D341Med (cell line): Measurements from ENCODE around the gene RAB12.
"Not testable (repeated sequence)": the region's sequence is repeated elsewhere in the genome, so short reads cannot be mapped to it uniquely, and the experiment has no call there.

ENCODE experiments used
- DNase-seq: peaks from one replicate; pipeline ENCODE4 v3.0.0; 2012; ENCODE audit warnings: low spot score

Gene RAB12

DNA sequence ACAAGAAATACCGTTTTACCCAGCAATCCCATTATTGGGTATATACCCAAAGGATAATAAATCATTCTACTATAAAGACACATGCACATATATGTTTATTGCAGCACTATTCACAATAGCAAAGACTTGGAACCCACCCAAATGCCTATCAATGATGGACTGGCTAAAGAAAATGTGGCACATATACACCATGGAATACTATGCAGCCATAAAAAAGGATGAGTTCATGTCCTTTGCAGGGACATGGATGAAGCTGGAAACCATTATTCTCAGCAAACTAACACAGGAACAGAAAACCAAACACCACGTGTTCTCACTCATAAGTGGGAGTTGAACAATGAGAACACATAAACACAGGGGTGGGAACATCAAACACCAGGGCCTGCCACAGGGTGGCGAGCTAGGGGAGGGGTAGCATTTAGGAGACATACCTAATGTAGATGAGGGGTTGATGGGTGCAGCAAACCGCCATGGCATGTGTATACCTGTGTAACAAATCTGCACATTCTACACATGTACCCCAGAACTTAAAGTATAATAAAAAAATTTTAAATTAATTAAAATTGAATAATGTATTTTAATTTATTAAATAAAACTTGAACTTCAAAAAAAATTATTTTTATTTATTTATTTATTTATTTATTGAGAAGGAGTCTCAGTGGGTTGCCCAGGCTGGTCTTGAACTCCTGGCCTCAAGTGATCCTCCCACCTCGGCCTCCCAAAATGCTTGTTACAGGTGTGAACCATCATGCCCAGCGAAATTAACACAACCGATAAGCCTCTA, 42.4 kb downstream of the RAB12 start:
- not testable (repeated sequence) for DNase-seq

DNA sequence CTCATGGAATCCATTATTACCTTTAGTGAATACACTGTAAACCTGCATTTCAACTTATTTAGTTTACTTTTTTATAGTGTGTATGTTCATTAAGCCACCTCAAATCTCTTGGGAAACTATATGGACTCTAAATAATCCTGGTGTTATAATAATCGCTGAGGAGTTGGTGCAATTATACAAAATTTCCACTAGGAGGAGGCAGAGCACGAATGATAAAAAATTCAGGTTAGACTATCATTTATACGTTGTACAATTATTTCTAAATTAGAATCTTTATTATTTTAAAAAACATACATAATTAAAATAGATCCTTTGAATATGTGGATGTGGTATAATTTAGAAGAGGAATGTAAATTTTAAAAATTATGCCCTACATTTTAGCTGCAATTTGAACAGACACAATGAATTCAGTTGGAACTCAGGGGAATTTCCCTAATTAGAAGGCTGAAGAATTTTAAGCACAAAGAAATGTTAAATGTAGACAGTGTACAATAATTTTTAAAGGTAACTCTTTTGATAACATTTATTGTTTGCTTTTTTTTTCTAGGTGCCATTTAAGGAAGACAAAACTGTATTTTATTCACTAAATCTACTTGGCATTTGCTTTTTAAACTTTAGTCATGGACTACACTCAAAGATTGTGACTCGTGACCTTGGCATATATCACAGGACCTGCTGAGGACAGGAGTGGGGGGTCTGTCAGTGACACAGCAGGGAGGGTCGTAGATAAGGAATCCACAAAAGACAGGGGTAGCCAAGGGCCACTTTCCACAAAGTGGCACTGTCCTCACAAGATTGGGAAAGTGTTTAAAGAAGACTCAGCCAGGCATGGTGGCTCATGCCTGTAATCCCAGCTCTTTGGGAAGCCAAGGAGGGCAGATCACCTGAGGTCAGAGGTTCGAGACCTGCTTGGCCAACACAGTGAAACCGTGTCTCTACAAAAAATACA, 45.5 kb downstream of the RAB12 start:
- DNase-seq = no peak

DNA sequence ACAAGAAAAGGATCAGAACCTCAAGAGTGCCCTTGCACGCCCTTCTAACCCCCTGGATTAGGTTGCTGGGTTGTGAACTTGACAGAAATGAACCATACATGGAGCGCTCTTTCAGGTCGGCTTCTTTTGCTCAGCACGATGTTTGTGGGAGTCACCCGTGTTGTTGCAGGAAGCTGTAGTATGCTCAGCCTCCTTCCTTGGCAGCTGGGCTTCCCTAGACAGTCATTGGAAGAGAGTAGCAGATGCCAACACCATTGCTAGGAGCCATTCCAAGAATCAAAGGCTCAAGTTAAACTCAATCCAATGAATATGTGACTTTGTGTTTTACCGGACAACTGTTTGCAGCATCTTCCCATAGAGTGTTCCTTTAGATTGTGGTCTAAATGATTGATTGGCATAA, 47.0 kb downstream of the RAB12 start:
- no peak for DNase-seq

DNA sequence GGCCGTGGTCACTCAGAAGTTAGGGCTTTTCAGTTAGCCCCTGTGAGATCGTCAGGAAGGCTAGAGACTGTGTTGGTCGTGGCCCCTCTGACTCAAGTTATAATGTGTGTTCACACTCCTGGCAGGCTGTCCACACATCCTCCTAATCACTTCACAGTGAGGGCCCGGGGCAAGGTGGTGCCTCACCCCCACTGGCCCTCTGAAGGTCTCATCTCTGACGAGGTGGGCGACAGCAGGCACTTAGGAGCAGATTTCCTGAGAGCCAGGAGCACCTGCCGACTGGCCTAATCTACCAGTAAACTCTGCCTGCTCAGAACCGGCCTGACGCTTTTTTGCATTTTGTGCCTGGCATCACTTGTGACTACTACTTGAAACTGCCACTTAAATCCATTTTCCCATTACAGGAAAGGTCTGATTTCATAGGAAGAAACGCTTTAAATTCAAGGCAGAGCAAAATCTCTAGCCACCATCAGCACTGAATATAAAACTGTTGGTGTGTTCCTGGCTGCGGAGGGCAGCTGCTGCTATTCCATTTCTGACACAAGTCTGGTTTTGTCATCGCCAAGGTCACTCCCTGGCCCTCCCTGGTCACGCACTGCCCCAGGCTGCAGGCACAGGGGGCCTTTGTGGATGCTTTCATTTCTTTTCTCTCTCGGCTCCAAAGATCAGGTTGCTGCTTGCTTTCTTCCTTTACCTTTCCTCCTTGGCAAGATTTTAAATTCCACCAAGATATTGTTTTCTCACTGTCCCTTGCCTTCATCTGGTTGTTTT, 48.0 kb downstream of the RAB12 start:
- DNase-seq = no peak

DNA sequence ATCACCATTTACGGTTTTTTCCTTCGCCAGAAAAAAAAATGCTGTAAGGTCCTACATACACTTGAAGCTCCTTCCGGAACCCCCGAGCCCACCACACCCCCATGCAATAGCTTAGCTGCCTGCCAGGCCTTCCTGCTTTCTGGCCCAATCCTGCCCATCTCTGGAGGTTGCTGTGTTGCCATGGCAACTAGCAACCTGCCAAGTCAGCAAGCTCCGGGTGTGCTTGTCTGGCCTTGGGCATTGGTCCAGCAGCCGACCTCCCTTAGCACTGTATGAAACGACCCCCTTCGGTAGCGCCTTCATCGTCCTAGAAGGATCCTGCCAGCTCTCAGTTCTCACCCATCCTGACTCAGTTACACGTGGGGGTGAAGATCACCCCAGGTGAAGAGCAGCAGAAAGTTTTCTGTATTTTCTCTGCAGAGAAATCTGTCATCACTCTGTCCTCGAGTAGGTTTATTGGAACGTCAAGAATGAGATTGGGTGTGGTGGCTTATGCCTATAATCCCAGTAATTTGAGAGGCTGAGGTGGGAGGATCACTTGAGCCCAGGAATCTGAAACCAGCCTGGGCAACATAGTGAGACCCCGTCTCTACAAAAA, 48.7 kb downstream of the RAB12 start:
- no peak for DNase-seq

DNA sequence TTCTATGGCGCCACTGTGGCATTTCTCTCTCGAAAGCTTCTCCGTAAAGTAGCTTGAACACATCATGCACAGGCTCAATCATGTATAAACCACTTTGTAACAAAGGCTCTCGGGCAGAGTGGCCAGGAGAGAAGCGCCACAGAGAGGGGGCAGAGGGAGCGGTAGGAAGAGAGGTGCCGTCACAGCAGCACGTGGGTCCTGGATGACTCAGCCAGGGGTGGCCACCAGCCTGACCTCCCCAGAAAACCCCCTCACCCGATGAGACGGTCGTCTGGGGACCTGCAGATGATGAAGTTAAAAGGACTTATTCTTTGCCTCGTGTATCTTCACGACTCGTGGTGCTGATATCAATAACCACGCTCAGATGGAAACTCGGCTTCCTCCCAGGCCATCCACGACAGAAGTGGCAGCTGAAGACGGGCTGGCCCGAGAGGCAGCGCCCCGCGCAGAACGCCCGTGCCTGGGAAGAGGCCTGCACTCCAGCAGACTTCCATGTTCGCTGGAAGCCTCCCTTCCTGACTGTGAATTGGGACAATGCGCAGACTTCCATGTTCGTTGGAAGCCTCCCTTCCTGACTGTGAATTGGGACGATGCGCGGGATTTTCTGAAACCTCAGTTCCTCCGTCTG, 49.7 kb downstream of the RAB12 start:
- no peak for DNase-seq

DNA sequence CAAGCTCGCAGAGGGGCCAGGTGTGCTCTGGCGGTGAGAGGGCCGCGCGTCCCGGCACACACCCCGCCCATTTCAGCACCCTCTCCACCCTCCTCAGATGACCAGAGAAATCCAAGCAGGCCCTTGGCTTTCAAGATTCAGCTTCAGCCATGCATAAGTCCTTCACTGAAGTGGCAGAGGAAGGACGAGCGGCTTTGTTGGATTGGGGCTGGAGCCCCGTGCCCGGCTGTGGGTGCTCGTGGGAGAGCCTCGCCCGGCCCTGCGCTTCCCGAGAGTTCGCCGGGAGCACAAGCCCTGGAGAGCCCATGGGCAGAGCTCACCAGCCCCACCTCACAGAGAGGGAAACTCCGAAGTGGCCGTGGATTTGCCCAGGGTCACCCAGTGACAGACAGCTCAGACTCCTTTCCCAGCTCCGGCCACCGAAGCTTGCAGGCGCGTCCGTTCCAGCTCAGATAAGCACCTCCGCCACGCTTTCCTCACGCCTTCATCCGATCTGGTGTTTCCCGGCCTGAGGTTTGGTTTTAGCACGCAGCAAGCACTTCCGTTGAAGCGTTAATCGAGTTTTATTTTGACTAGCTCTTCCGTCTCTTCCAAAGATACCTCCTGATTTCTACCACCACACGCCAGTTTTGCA, 50.5 kb downstream of the RAB12 start:
- DNase-seq = no peak

DNA sequence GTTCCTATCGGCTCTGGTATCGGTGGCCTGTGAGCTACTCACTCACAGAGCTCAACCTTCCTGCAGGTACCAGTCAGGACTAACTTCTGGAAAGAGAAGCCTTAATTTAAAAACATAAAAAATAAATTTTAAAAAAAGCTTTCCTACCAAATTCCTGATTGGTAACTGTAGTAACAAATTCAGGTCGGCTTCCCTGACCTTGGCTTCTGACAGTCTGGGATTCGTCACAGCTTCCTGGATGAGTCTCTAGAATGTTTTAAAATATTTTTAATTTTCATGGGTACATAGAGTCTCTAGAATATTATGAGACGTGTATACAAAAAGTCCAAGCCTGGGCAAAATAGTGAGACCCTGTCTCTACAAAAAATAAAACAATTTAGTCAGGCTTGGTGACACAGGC, 51.1 kb downstream of the RAB12 start:
- no peak for DNase-seq

DNA sequence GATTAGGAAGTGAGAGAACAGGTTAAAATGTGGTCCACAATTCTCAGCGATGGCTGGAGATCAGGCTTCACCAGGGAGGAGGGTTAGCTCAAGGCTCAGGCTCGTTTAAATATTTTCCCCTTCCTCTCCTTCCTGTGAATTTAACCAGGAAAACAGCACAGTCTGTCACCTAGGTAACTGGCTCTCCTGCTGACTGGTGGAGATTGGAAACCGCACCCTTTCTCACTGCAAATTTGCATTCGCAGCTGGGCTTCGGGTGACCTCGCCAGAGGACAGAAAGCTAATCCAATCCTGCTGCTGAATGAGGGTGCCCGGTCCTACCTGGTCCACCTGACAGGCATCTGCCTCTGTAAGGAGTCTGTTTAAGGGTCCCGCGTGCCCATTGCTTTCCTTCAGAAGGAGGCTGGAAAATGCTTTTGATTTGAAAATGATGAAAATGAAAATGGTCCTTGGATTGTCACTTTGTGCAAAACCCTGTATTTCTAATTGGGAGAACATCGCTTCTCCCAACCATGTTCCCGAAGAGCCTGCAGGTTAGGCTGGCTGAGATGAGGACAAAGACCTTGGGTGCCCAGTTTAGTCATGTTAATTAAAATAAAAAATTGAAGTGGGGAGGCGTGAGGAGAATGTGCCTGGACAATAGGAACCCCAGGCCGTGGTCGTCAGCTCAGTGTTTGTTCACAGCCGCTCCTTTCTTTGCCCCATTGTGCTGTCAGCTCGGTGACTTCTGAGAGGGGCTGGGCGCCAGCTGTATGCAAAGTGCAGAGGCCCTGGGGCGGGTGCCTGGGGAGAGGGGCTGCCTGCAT, 52.7 kb downstream of the RAB12 start:
- DNase-seq = no peak

DNA sequence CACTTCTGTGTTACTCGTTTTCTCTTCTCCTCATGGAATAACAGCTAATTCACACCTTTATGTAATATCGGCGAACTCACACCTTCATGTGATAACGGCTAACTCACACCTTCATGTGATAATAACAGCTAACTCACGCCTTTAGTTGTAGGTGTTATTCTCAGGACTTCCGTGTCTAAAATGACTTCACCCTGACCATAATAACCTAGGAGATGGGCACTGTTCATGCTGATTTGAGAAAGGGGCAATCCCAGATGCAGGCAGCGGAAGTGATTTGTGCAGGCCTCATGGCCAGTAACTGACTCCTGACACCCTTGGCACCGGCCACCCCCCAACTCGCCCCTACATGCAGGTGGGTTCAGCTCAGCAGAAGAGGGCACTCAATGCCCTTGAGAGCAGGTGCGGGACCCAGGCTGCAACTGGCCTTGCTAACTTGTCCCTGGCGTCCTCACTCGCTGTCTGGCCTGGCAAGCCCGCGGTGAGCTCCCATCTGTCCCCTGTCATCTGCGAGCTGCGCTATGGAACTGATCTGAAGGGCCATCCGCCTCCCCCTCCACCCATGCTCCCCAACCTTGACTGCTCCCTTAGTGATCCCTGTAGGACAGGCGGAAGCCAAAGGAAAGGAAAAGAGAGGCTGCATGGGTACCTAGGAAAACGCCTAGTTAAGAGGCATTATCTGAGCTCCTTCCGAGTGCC, 53.5 kb downstream of the RAB12 start:
- DNase-seq = no peak

DNA sequence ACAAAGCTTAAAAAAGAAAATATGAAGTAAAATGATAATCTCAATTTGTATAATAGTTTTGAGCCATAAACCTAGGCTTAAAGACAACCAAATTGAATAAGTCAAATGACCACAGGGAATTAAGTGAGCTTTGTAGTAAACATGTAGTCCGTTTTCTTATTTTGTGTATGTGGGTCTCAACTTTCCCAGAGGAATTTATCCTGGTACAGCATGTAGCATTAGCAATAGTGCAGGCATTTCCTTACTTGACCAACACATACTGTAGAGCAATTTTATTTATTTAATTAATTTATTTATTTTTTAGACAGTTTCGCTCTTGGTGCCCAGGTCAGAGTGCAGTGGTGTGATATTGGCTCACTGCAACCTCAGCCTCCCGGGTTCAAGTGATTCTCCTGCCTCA, 58.6 kb downstream of the RAB12 start:
- no peak for DNase-seq

DNA sequence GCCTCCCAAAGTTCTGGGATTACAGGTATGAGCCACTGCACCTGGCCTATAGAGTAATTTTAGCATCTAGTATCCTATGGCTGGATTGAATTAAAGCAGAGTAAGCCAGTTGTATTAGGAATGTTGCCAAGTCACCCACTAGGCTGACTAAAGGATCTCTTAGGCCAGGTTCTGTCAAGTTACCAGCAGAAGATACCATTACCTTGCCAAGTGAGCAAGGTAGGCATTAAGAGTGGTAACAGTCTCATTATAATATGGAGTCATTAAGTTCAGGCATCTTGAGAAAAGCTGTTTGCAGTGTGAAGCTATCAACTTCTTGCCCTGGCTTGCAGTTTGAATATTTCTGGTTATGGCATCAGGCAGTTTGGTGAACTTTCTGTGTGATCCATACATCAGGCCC, 59.1 kb downstream of the RAB12 start:
- DNase-seq = no peak

DNA sequence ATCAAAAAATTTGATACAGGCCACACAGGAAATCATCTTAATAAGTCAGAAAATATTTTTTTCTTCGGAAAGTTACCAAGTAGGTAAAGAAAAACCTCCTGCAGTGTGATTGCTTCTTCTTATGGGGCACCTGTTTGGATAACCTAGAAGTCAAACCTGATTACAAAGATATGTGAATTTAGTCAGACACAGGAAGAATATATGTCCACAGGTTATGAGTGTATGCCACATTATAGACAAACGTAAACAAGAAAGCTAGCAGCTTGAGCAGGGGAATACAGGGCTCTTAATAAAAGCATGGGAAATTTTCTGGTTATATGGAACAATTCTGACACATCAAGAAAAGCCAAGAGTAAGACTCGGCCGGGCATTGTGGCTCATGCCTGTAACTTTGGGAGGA, 60.3 kb downstream of the RAB12 start:
- no peak for DNase-seq

DNA sequence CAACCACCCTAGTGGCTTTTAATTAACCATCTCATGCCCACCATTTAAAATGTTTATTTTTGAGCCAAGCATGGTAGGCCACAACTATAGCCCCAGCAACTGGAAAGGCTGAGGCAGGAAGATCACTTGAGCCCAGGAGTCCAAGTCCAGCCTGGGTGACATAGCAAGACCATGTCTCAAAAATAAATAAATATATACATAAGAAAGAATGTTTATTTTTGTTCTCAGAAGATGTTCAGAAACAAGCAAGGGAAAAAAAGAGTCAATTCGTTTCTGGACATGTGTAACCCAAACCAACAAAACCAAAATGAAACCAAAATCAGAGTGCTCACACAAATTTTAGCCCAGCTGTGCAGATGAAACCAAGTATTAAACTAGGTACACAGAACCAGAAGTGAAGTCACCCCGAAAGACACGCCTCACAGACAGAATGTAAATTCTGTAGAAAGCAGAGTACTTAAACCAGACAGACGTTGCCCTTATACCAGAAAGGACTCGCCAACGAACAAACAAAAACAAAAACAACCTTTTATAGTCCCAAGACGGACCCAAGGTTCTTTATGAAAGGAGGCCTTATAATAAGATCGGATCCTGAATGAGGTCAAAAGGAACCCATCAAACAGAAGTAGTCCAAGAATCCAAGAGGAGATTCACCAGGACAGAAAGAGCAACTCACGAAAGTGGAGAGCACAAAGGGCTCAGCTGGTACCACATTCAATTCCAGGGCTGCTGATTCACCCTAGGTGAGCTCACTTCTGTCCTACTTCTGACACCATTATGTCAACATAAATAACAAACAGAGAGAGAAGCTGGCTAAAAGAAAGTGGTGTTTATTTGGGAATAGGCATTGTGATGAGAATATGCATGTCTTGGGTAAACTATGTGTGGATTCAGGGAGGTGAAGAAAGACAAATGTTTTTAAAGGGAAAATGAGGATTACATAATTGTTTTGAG, 64.3 kb downstream of the RAB12 start:
- DNase-seq = no peak

DNA sequence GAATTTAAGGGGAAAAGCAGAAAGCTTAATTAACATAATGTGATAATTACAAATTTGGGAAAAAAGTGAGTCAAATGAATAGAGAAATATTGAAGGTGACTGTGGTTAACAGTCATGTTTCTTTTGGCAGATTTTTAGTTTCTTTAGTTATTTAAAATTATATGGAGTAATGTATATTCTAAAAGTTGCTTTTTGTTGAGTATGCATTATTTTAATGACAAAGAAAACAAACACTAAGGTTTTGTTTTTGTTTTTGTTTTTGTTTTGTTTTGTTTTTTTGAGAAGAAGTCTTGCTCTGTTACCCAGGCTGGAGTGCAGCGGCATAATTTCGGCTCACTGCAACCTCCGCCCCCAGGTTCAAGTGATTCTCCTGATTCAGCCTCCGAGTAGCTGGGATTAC, 65.8 kb downstream of the RAB12 start:
- no peak for DNase-seq

DNA sequence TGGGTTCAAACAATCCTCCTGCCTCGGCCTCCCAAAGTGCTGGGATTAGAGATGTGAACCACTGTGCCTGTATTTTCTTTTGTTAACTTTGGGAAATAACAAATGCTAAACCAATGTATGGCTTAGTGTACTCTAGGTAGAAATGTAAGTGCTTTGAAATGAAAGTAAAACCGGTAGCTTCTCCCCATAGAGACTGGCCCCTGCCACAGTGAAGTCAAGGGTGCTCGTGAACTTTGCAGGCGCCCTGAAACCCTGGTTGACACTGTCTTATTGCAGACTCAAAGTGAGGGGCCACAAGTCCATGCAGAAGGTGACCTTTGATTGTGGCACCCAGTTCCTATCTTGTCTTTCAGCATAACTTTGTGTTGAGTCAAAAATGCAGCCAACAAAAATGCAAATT, 72.0 kb downstream of the RAB12 start:
- no peak for DNase-seq

DNA sequence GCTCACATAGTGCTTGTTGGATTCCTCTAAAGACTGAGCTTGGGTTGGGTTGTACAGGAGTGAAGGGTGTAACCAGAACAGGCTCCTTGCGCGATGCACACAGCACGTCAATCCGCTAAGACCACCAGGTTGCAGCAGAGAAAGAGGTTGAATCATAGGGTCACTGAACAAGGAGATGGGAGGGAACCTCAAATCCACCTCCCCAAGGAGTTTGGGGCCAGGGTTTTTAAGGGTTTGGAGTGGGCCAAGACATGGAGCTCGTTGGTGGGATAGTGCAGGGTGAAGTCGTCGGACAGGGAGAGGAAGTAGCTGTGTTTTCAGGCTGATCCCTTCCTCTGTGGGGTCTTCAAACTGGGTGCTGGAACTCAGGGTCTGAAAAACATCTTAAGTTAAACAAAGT, 75.3 kb downstream of the RAB12 start:
- DNase-seq = no peak

DNA sequence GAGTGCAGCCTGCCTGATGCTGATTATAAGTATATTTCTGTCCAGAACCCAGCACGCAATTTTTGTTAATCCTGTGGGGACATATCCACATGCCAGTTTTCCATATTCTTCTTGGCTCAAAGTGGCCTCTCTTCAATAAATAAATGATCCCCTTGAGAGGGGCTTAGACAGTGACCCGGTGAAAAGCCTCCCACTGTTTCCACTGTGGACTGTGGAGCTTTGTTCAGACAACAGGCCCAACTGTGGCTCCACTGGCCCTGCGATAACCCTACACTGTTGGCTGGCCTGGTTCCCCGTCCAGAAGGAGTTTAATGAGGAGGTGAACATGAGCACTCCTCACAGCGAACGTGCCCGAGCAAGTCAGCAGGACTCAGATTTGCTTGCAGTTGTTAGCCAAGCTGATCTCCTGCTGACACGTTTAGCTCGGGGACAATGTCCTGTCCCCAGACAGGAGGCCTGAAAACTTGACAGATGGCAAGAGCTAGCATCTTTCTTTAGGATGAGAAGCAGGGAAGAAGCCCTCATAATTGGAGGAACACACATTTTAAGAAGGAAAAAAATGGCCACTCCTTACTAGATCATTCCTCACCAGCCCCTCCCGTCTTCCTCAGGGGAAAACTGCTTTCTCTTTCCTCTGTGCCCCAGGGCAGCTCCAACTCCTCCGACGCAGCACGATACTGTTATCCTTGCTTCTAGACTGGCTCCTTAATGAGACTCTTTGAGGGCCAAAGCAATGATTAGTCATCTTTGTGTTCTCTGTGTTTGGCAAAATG, 76.1 kb downstream of the RAB12 start:
- no peak for DNase-seq
